HUES6 (cell line): ENCODE results near the gene TMEFF1.
"Not testable (repeated sequence)": the region's sequence is repeated elsewhere in the genome, so short reads cannot be mapped to it uniquely, and the experiment has no call there.

Experiments used
- H3K27ac ChIP-seq: 2 replicates; pipeline ENCODE4 v1.7.0; 2013; ENCODE audit warnings: low read depth, mild to moderate bottlenecking, low read length, inconsistent platforms
- H3K27me3 ChIP-seq: 2 replicates; pipeline ENCODE4 v1.6.1; 2013; ENCODE audit warnings: low read length; ENCODE audit not compliant: control insufficient read depth, insufficient read depth
- H3K36me3 ChIP-seq: 2 replicates; pipeline ENCODE4 v1.6.1; 2013; ENCODE audit warnings: low read length; ENCODE audit not compliant: control insufficient read depth, insufficient read depth
- H3K4me1 ChIP-seq: 2 replicates; pipeline ENCODE4 v1.6.1; 2013; ENCODE audit warnings: low read length; ENCODE audit not compliant: control insufficient read depth, insufficient read depth
- H3K4me3 ChIP-seq: 2 replicates; pipeline ENCODE4 v1.5.1; 2013; ENCODE audit warnings: low read depth, low read length
- H3K9ac ChIP-seq: one replicate; pipeline ENCODE4 v1.6.1; 2013; ENCODE audit warnings: mild to moderate bottlenecking, low read length
- H3K9me3 ChIP-seq: 2 replicates; pipeline ENCODE4 v1.6.1; 2013; ENCODE audit warnings: low read depth, low read length; ENCODE audit not compliant: control insufficient read depth, insufficient read depth

Gene TMEFF1

GRCh38 chr9:100499460-100499859 is 26.5 kb downstream of the TMEFF1 start:
- Histone ChIP-seq H3K4me1 (peaks cover 10% of the 10 kb centered on the region; the same call in 1 of the 2 replicates), H3K27me3 (no peaks in the 10 kb centered on the region), H3K4me3 (no peak overlapping the region), H3K9me3 (no peaks in the 10 kb centered on the region), H3K9ac (no peak overlapping the region), H3K27ac (no peak overlapping the region), H3K36me3 (peaks cover 19% of the 10 kb centered on the region)

GRCh38 chr9:100499866-100500265 is 26.9 kb downstream of the TMEFF1 start:
- no peaks in the 10 kb centered on the region for H3K27me3 ChIP-seq
- H3K9ac ChIP-seq = no peak overlapping the region
- no peak overlapping the region for H3K27ac ChIP-seq
- no peak overlapping the region for H3K4me3 ChIP-seq
- no peaks in the 10 kb centered on the region for H3K9me3 ChIP-seq
- peaks cover 10% of the 10 kb centered on the region; the same call in 1 of the 2 replicates for H3K4me1 ChIP-seq
- peaks cover 19% of the 10 kb centered on the region for H3K36me3 ChIP-seq

GRCh38 chr9:100505564-100506159 is 32.7 kb downstream of the TMEFF1 start:
- Histone ChIP-seq H3K4me1 (no peaks in the 10 kb centered on the region), H3K36me3 (peaks cover 42% of the 10 kb centered on the region), H3K4me3 (no peak overlapping the region)

GRCh38 chr9:100507350-100507749 is 34.4 kb downstream of the TMEFF1 start:
- peaks cover 41% of the 10 kb centered on the region for H3K36me3 ChIP-seq

More at GRCh38 chr9:100505564-100506159, 32.7 kb downstream of the TMEFF1 start:
- no peak overlapping the region for H3K27ac ChIP-seq
- H3K9me3 ChIP-seq = no peaks in the 10 kb centered on the region
- H3K9ac ChIP-seq = no peak overlapping the region
- no peaks in the 10 kb centered on the region for H3K27me3 ChIP-seq

GRCh38 chr9:100511205-100511604 is 38.3 kb downstream of the TMEFF1 start:
- no peaks in the 10 kb centered on the region for H3K4me1 ChIP-seq
- peaks cover 33% of the 10 kb centered on the region for H3K36me3 ChIP-seq
- H3K27me3 ChIP-seq = no peaks in the 10 kb centered on the region
- no peaks in the 10 kb centered on the region for H3K9me3 ChIP-seq
- H3K4me3 ChIP-seq = no peak overlapping the region
- no peak overlapping the region for H3K9ac ChIP-seq
- H3K27ac ChIP-seq = no peak overlapping the region

More at GRCh38 chr9:100507350-100507749, 34.4 kb downstream of the TMEFF1 start:
- not testable (repeated sequence) for H3K9me3 ChIP-seq, H3K9ac ChIP-seq, H3K4me3 ChIP-seq, H3K27ac ChIP-seq, H3K27me3 ChIP-seq, H3K4me1 ChIP-seq

GRCh38 chr9:100515578-100516494 is 42.9 kb downstream of the TMEFF1 start:
- H3K9me3 ChIP-seq = no peaks in the 10 kb centered on the region
- H3K27me3 ChIP-seq = no peaks in the 10 kb centered on the region
- no peak overlapping the region for H3K4me3 ChIP-seq
- no peak overlapping the region for H3K9ac ChIP-seq
- H3K4me1 ChIP-seq = no peaks in the 10 kb centered on the region
- peaks cover 37% of the 10 kb centered on the region for H3K36me3 ChIP-seq
- H3K27ac ChIP-seq = no peak overlapping the region; the same call in 1 of the 2 replicates

GRCh38 chr9:100521282-100521681 is 48.3 kb downstream of the TMEFF1 start:
- Histone ChIP-seq H3K4me3 (no peak overlapping the region), H3K9ac (no peak overlapping the region), H3K36me3 (peaks cover 73% of the 10 kb centered on the region)

GRCh38 chr9:100525563-100525962 is 52.6 kb downstream of the TMEFF1 start:
- Histone ChIP-seq H3K36me3 (peaks cover 53% of the 10 kb centered on the region), H3K4me1 (no peaks in the 10 kb centered on the region), H3K27me3 (no peaks in the 10 kb centered on the region), H3K4me3 (no peak overlapping the region), H3K9me3 (peaks cover 13% of the 10 kb centered on the region), H3K9ac (no peak overlapping the region), H3K27ac (no peak overlapping the region)

More at GRCh38 chr9:100521282-100521681, 48.3 kb downstream of the TMEFF1 start:
- Histone ChIP-seq H3K27ac (no peak overlapping the region), H3K4me1 (no peaks in the 10 kb centered on the region), H3K9me3 (peaks cover 5% of the 10 kb centered on the region; the same call in 1 of the 2 replicates), H3K27me3 (no peaks in the 10 kb centered on the region)

GRCh38 chr9:100527180-100527794 is 54.3 kb downstream of the TMEFF1 start:
- not testable (repeated sequence) for H3K4me1 ChIP-seq, H3K27ac ChIP-seq
- peak overlapping the region; percentile 20; the same call in 1 of the 2 replicates for H3K4me3 ChIP-seq

GRCh38 chr9:100534401-100534800 is 61.5 kb downstream of the TMEFF1 start:
- no peak overlapping the region for H3K4me3 ChIP-seq
- peaks cover 13% of the 10 kb centered on the region for H3K36me3 ChIP-seq
- H3K27me3 ChIP-seq = no peaks in the 10 kb centered on the region
- H3K4me1 ChIP-seq = no peaks in the 10 kb centered on the region
- 0 out of 2 replicates have a peak, but pooled peaks cover 3% of the 10 kb centered on the region for H3K9me3 ChIP-seq
- no peak overlapping the region for H3K27ac ChIP-seq
- no peak overlapping the region for H3K9ac ChIP-seq

More at GRCh38 chr9:100527180-100527794, 54.3 kb downstream of the TMEFF1 start:
- not testable (repeated sequence) for H3K27me3 ChIP-seq, H3K9ac ChIP-seq
- peaks cover 13% of the 10 kb centered on the region for H3K9me3 ChIP-seq
- peaks cover 38% of the 10 kb centered on the region for H3K36me3 ChIP-seq
